Measurements from ENCODE around the gene OBI1.

The OBI1 gene

DNA sequence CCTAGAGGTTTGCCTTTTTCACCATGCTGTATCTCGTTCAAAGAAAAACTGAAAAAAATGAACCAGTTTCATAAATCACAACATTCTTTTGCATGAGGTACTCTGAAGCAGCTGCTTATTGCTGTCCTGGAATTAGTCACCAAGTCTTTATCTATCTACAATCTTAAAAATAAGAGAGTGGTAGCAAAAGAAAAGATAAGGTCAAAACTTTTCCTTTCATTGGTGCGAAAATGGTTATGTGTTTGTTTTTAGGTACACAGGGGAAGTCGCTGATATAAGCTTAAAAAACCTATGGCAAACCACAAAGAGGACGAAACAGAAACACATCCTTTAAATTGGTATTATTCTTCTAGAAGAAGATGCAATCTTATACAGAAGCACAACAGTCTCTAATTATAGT lies 20.7 kb downstream of the OBI1 start:
- no peak for DNase-seq

DNA sequence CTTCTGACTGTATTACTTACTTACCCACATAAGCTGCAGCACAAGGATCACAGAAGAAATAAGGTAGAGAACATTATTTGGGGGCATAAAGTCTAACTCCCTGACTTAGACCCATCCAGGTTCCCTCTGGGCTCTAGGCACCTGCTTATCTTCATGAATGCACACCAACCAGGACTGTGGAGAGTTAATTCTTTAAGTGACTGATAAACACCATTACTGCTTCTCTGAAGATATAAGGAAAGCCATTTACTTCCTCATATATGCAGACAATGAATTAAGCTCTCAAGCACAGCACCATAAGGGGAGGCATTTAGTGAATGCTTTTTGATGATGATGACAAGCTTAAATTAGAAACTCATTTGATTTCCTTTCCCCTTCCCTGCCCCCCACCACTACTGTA lies 22.5 kb downstream of the OBI1 start:
- DNase-seq: no peak

DNA sequence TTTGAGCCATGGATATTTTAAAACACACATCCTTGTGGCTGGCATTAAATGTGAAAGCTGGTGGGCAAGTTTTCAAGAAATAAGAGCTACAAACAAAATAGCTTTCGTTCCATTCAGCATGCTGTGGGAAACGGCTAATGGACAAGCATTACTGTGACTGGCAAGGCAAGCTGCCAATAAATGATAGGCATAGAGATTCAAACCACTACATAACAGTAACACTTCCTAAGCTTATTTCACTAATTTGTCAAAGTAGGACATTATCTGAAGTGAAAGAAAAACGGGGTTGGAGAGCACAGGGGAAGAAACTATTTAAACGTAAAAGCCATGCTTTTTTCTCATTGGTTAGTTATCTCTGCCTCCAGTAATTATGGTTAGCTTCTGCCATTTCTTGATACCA lies 26.0 kb downstream of the OBI1 start:
- no peak for DNase-seq

DNA sequence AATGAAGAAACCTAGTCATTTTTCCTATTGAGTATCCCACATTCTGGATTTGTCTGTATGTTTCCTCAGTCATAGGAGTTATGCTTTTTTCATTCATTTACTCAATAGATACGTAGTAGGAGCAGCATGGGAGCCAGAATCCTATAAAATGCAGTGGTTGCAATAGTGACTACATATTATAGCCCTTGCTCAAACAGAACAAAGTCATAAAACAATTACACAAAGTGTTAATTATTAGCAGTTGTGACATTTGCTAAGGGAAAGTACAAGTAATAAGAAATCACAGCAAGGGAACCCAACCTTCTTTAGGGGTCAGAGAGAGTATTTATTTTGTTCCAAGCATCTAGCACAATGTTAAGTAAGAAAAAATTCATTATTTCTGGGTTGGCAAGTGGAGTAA lies 27.9 kb downstream of the OBI1 start:
- no peak for DNase-seq

DNA sequence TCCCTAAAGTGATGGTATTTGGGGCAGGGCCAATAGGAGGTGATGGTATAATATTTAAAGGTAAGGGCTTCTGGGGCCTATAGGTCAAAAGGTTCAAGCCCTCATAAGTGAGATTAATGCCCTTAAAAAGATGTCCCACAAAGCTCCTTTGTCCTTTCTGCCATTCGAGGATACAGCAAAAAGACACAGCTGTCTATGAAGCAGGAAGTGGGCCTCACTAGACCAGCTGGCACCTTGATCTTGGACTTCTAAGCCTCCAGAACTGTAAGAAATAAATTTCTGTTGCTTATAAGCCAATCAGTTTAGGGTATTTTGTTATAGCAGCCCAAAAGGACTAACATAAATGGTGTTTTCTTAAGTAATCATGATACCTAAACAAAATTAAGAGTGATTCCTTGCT lies 28.4 kb downstream of the OBI1 start:
- DNase-seq: no peak

DNA sequence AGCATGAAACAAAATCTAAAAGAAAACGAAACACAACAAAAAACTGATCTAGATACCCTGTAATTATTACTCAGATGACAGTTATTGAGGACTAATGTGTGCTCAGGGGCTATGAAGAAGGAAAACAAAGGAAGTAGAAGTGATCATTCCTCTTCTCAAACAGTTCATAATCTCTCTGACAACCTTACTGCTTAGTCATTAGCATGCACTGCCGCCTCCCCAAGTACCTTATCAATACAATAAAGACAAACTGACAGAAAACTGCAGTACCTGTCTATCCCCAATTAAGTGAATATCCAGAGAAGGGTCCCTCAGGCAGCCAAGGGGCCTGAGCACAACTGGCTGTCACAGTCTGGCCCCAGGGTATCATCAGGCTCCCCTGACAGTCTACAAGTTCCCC lies 33.6 kb downstream of the OBI1 start:
- DNase-seq: no peak

DNA sequence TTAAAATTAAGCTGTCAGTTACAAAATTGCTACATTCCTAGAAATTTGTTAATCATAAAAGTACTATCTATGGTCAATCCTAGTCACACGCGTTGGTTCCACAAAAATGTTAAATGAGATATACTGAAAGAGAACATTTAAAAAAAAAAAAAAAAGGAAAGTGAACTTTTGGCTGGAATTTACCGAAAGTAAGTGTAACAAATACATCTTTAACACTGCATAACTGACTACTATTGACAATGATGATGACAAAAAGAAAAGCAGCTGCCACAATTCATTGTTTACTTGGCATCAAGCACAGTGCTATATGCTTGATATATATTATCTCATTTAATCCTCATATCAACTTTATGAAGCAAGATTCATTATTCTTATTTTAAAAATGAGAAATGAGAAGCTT lies 35.8 kb downstream of the OBI1 start:
- no peak for DNase-seq

DNA sequence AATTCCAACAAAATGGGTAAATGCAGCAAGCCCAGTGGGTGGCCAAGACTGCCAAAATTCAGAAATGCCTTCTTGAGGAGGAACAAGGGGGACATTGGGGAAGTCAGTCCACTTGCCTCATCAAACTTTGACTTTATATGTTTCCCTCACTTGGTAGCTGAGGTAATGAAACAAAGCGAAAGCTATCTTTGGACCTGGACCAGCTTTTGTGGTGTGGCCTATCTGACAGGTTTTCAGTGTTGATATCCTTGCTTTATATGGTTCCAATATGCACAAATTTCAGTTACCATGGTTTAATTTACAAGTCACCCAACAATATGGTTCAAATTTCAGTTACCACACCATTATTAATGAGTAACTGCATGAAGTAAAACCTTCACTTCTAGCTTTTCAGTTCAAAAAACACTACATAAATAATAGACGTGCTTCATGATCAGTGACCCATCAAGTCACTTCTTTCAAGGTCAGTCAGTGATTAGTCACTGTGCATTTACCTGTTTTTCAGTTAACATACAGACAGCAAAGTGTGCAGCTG lies 38.0 kb downstream of the OBI1 start:
- DNase-seq: no peak

DNA sequence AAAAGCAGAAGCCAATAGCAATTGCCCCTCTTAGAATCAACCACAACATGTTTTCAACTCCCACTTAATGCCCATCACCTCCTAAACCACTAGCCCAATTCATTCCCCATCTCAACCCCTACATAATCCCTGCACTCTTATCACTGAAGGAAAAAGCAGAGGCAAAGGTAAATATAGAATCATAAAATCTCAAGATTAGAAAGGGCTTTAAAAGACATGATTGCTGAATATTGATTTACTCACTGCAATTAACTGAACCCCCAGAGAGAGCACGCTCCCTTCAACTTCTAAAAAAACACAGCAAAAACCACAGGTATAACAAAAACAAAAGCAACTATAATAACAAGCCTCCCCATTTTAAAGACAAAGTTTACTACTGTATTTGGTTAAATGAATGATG lies 40.5 kb downstream of the OBI1 start:
- no peak for DNase-seq

DNA sequence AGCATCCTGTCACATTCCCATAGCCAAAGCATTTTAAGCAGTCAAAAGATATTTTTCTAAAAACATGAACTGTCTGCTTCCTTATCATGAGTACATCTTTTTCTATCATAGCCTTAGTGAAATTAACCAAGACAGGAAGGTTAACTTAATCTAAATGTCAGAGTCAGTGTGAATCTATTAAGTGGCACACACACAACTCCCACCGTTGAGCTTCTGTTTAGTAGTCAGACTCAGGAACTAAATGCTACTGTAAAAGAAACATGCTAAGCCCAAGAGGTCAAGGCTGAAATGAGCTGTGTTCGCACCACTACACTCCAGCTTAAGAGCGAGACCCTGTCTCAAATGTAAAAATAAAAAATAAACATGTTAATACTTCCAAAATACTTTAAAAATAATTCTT lies 47.9 kb downstream of the OBI1 start:
- DNase-seq: no peak

DNA sequence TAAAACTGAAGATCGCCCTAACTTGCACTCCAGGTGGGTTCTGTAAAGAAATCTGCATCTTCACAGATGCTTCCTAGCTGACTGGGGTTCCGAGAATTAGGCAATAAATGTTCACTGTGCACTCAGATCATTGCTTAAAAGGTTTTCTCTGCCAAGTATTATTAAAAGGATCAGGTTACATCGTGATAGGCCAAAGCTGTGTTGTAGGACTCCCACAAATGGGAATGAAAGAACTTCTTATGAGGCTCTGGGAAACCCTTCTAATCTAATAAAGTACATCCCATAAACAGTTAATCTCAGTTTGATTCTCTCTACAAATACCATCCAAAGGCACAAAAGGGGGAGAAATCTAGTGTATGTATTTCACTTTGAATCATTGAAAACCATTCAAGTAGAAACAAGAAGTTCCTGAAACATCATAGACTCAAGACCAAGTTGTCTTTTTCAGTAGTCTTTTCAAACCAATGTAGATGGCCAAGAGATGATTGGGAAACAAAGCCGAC lies 48.5 kb downstream of the OBI1 start:
- DNase-seq: no peak

DNA sequence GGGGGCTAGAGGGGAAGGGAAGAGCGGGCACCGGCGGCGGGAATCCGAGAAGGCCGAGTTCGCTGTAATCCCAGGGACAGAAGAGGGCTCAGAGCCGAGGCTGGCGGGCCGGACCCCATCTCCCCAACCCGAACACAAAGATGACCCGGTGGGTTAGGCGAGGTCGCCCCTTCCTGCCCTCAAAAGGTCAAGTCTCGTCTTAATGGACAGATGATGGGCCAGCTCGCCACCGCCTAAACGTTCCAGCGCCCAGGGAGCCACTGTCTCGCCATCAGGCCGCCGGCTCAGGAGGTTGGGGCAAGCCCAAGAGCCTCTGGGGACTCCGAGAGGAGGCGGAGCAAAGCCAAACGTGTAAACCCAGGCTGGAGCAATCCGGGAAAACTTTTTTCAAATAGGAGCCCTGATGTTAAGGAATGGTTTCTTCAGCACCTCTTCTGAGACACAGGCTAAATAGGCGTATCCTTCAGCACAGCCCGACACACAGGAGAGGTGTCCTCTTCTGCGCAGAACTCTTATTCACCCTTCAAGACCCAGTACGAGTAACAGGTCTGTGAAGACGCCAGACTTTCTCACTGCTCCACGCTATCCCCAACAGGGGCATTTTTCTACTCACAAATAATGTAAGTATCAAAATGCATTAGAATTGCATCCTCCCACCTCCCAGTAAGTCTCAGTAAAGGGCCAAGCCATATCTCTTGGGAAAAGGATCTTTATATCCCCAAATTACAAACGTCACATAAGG lies 49.3 kb downstream of the OBI1 start:
- no peak for DNase-seq

DNA sequence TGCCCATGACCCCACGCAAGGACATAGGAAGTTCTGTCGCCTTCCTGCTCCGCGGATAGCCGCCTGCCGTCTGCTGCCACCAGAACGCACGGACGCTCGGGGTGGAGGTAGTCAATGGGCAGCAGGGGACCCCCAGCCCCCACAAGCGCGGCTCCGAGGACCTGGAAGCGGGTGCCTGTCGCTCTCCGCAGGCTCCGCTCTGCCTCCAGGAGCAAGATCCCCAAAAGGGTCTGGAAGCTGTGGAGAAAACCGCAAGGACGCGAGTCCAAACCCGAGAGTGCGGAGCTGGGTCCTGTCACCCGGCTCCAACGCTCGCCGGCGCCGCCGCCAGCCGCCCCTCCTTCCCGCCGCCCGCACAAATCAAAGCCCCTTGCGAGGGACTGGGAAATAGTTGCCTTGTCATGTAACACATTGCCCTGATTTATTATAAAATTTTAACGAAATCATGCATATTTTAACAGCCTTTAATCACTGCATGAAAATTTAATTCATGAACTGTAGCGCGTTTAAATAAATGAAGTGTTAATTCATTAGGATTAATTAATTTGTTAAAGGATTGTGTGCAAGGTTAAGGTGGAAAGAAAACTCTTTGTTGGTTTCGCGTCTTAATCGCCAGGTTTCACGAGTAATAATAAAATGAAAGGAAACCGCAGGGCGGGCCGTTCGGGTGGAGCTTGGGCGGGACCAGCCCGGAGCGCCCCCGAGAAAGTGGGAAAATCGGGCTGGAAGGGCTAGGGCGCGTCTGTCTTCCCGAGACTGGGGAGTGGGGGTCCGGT lies 50.1 kb downstream of the OBI1 start:
- DNase-seq: no peak

DNA sequence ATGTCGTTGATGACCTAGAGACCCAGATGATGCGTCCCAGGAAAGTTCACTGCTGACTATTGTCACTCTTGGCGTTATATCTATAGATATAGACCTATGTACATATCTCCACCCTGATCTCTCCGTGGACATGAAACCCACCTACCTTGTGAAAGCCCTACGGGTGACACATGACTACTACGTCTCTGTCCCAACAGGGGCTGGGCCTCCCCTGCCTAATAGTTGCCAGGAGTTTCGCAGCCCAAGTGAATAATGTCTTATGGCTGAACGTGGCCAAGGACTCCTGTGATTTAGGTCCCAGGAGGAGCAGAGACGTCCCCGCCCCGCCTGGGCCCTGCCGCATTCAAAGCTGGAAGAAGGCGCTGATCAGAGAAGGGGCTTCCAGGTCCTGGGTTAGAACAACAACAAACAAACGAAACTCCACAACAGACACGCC lies 50.7 kb downstream of the OBI1 start:
- DNase-seq: no peak

DNA sequence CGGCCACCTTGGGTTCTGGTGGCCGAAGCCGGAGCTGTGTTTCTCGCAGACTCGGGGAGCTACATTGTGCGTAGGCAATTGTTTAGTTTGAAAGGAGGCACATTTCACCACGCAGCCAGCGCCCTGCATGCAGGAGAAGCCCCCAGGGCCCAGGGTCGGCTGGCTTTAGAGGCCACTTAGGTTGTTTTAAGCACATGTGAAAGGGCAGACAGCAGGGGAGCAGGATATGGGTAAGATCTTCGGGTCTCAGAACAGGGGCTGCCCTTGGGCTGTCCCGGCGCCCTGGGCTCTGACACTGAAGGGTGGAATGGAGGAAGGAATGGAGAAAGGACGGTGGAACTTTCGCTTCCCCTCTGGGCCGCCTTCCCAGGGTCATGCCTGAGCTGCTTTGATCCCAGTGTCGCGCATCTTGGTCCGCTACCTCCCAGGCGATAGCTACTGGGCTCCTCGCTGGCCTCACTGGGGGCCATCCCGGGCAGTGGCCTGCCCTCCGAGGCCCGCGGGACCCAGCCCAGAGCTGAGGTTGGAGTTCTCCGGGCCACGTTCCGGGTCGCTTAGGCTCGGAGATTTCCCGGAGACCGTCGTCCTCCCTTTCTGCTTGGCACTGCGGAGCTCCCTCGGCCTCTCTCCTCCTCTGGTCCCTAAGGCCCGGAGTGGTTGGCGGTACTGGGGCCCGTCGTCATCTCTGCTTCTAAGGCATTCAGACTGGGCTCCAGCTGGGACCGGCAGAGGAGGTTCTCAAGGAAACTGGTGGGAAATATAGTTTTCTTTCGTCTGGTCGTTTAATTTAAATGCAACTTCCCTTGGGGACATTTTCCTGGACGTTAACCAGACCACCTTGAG lies 51.3 kb downstream of the OBI1 start:
- no peak for DNase-seq

DNA sequence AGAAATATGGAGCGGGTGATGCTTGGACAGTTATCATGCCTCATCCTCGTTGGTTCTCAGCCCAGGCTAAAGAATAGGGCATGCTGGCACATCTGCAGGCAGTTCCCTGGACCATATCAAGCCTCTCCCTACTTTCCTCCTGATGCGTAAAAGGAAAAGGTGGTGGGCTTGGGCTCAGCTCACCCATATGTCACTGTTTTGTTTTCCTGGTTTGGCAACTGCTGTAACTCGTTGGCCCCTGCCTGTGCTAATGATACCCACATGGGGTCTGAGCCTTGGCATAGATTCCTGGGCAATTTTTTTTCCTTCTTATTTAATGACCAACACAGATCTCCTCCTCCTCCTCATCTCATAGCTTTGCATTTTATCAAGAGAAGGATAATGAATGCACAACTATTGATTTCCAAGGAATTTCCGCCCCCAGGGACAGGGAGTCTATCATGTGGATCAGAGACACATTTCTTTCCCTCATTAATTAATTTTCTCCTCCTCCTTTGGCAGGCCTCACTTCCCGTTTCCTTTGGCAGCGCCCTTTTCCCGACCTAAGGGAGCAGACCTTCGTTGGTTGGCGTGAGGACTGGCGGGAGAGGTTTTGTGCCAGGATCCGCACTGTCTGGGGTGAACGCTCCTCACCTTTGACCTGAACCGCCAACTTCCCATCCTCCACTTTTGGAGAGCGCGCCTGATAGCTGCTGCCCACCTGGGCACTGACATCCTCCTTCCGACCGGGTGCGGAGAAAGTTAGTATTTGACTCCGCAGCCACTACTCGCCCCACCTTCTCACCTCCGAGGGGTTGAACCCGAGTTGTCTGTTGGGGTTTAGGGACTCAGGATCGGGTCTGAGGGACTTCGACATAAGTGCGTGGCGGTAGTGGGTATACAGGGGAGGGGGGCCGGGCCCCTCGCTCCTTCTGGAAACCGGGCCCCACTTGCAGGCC lies 52.2 kb downstream of the OBI1 start:
- DNase-seq: no peak

DNA sequence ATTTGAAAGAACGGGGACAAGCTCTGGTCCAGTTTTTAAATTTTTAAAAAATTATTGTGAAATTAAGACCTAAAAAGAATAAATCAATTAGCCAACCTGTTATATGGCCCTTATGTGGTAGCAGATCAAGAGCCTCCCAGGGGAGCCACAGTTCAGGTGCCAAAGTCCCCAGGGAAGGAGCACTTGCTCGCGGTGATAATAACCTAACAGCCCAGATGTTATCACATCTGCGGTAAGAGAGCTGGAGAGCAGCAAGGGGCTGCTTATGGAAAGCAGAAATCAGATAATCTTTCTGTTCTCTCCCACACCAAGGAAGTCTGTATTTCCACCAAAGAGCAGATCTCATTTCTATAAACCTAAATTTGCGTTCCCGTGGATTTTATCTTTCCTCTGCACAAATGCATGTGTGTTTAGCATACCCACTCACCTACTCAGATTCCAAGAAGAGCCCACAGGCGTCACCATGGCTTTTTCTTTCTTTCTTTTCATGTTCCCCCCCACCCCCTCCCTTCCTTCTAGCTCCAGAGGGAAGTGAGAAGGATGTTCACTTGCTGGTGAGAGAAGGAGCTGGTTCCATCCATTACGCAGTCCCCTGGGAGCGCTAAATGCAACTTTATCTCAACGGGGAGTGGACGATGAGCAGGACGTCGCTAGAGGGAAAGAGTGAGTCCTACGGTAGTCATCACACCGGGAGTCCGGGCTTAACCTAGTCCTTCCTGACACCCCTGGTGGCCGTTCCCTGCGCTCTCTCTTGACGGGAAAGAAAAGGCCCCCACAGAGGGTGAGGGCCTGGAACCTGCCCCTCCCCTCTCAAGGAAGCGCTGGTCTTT lies 54.0 kb downstream of the OBI1 start:
- no peak for DNase-seq

DNA sequence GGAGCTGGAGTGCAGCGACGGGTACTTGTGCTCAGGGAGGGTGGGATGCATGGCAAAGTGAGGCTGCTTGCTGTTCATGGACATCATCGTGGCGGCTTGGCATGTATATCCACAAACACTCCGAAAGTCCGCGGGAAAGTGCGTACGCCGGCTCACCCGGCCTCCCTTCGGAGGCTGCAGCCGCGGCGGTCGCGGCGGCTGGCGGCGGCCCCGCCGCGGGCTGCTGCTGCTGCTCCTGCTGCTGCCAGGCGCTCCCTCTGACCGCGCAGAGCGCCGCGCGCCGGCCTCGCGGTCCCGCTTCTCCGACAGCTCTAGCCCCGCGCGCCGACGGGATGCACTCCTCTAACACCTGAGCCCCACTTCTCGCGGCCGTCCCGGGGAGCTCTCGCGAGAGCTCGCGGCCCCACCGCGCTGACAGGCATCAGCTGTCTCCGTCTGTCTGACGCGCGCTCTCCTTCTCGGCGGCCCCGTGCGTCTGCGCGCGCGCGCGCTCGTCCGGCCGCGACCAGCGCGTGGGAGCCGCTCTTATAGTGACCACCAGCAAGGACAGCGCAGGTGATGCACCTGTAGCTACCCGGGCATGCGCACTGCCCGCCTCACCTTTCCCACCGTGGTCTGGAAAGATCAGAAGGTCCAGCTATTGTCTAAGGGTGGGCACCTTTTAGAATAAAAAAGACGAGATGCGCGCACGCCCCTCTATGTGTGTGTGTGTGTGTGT lies 55.6 kb downstream of the OBI1 start, which contains the start of gene POU4F1:
Gene POU4F1, minus strand, starts transcription at position 313 of the 718 bp plus-strand sequence. Its CDS starts 226 bp downstream, at position 87.
- no peak for DNase-seq

DNA sequence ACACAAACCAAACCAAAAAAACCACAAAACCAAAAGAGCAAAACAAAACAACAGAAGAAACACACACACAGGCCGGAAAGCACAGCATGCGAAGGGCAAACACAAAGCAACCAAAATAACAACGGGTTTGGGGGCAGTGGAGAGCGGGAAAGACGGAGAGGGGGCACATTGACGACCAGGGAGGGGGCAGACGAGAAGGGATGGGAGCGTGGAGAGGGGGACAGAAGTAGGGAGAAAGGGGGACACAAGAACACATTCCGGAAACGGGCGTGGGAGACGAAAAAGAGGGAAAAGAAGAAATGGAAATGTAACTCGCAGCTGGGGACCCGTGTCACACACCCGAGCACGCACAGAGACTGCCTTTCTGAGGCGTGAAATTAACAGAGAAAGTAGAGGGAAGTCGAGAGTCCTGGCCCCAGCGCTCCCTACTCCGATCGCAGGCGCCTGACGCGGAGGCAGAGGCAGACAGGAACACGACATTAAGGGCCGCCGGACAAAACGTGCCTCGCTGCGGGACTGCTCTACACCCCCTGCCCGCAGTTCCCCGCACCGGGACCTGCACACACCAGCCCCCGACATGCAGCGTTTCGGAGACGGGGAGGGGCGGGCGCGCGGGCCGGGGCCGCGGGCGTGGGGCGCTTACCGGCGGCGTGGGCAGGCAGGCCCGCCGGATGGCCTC lies 56.3 kb downstream of the OBI1 start:
- DNase-seq: no peak

Data from bone marrow (tissue), 2 donors.